ENCODE measurements around the gene TPSD1.
"Not testable (repeated sequence)": the region's sequence is repeated elsewhere in the genome, so short reads cannot be mapped to it uniquely, and the experiment has no call there.

DNA sequence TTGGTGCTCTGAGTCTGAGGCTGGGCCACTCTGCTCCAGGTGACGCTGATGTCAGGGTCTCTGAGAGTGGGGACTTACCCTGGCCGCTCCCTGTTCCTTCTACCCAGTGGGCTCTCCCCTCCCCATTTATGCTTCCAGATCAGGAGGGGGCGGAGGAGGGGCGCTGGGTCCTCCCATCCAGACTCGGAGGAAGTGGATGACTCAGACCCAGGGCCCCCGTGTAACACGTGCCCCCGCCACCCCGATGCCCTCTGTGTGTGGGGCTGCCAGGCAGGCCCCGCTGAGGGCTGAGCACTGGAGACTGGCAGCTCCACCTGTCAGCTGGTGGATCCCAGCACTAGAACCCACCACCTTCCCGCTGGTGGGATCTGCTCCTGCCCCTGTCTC is 25.8 kb upstream of the TPSD1 start, which contains the start of gene TPSB2:
- TF ChIP-seq GABPA (IDR thresholded peaks at IDR 0.05; ENCODE audit: low read depth); CTCF (IDR thresholded peaks at IDR 0.05; ENCODE audit: insufficient read depth, low read length); POLR2AphosphoS5 (IDR thresholded peaks at IDR 0.05; ENCODE audit: low read depth); REST (IDR thresholded peaks at IDR 0.05; ENCODE audit: insufficient replicate concordance, low read depth); SPI1 (IDR thresholded peaks at IDR 0.05; ENCODE audit: borderline replicate concordance, low read depth): not testable (repeated sequence)
